IMR-90 (cell line): ENCODE data around the gene TEX264. TPM values are rescaled to one million over a fixed set of nuclear protein-coding genes. Genes with fewer than 3 reads are reported as not detected.

Experiments used
- ATAC-seq: fragments of 200-7000 bp; cut with Tn5 transposase; 2 replicates; pipeline ENCODE4 v1.9.1; 2020; ENCODE audit warnings: low read depth, mild to moderate bottlenecking, moderate library complexity
- Bru-seq: library from RNA; stranded (reverse); fragments of 400-500 nt; gene quantifications from one replicate; lab custom pipeline; 2021; lab: Mats Ljungman, UMichigan
- BruChase-seq, 2 experiments: library from RNA; stranded (reverse); fragments of 400-500 nt; gene quantifications; one replicate each; lab custom pipeline; 2021; lab: Mats Ljungman, UMichigan
- BruUV-seq: library from RNA; stranded (reverse); fragments of 400-500 nt; replicated peaks from 2 replicates; lab custom pipeline; 2021; lab: Mats Ljungman, UMichigan
- CTCF ChIA-PET: fragments of 300-600 bp; formaldehyde crosslinking; extraction: SDS; loops from one replicate; lab custom pipeline; 2021; ENCODE audit warnings: antibody characterized with exemption; lab: Yijun Ruan, JAX
- POLR2A ChIA-PET: fragments of 300-600 bp; sonication (Branson Sonifier 250); formaldehyde crosslinking; loops from one replicate; lab custom pipeline; 2022; ENCODE audit warnings: antibody characterized with exemption; ENCODE audit not compliant: unreplicated experiment; lab: Charles Lee
- DNase-seq: peaks from one replicate; pipeline ENCODE4 v3.0.0; 2013
- H2AFZ ChIP-seq: replicated peaks from 2 replicates; pipeline ENCODE3; 2013; ENCODE audit warnings: low read length, mild to moderate bottlenecking; ENCODE audit not compliant: poor library complexity
- H2AK5ac ChIP-seq: 2 replicates; pipeline ENCODE4 v1.6.1; 2013; ENCODE audit warnings: low read depth, low read length, inconsistent platforms
- H2AK9ac ChIP-seq: replicated peaks from 2 replicates; pipeline ENCODE3; 2013; ENCODE audit warnings: mild to moderate bottlenecking, low read depth, low read length, moderate library complexity; ENCODE audit not compliant: poor library complexity
- H2BK120ac ChIP-seq: 2 replicates; pipeline ENCODE4 v1.6.1; 2013; ENCODE audit warnings: low read depth, low read length, inconsistent platforms
- H2BK15ac ChIP-seq: 3 replicates; pipeline ENCODE4 v1.6.1; 2013; ENCODE audit warnings: low read depth, low read length, inconsistent platforms
- H2BK20ac ChIP-seq: 2 replicates; pipeline ENCODE4 v1.6.1; 2013; ENCODE audit warnings: low read depth, mild to moderate bottlenecking, inconsistent platforms, low read length, moderate library complexity
- H2BK5ac ChIP-seq: 2 replicates; pipeline ENCODE4 v1.6.1; 2013; ENCODE audit warnings: mild to moderate bottlenecking, low read depth, low read length, inconsistent platforms; ENCODE audit not compliant: poor library complexity, severe bottlenecking
- H3K14ac ChIP-seq: replicated peaks from 2 replicates; pipeline ENCODE4 v1.6.1; 2013; ENCODE audit warnings: low read depth, low read length, inconsistent platforms
- H3K18ac ChIP-seq: 2 replicates; pipeline ENCODE4 v1.6.1; 2013; ENCODE audit warnings: low read depth, low read length, control low read depth
- H3K23ac ChIP-seq: 2 replicates; pipeline ENCODE4 v1.6.1; 2013; ENCODE audit warnings: low read depth, low read length, inconsistent platforms
- H3K27ac ChIP-seq: 2 replicates; pipeline ENCODE4 v1.5.1; 2013; ENCODE audit warnings: mild to moderate bottlenecking, control low read depth, low read length; ENCODE audit not compliant: insufficient read depth
- H3K27me3 ChIP-seq: 2 replicates; pipeline ENCODE4 v1.6.1; 2013; ENCODE audit warnings: low read length; ENCODE audit not compliant: control insufficient read depth, insufficient read depth
- H3K36me3 ChIP-seq: 2 replicates; pipeline ENCODE4 v1.6.1; 2013; ENCODE audit warnings: low read length, mixed read lengths; ENCODE audit not compliant: control insufficient read depth, insufficient read depth
- H3K4ac ChIP-seq: 2 replicates; pipeline ENCODE4 v1.6.1; 2013; ENCODE audit warnings: low read depth, low read length, inconsistent platforms
- H3K4me1 ChIP-seq: 2 replicates; pipeline ENCODE4 v1.6.1; 2013; ENCODE audit warnings: low read length, mixed read lengths; ENCODE audit not compliant: control insufficient read depth, insufficient read depth
- H3K4me2 ChIP-seq: 2 replicates; pipeline ENCODE4 v1.6.1; 2013; ENCODE audit warnings: low read depth, mild to moderate bottlenecking, control low read depth, low read length, moderate library complexity
- H3K4me3 ChIP-seq: 2 replicates; pipeline ENCODE4 v1.5.1; 2013; ENCODE audit warnings: low read depth, mild to moderate bottlenecking, control low read depth, low read length, moderate library complexity; ENCODE audit not compliant: insufficient read depth
- H3K56ac ChIP-seq: 2 replicates; pipeline ENCODE4 v1.6.1; 2013; ENCODE audit warnings: low read length, inconsistent platforms; ENCODE audit not compliant: insufficient read depth; ENCODE audit errors: extremely low read depth
- H3K79me1 ChIP-seq, 2 experiments: 2 replicates each; pipeline ENCODE4 v1.6.1; 2013; ENCODE audit warnings: low read length in 2 of 2, inconsistent platforms in 1 of 2, low read depth in 1 of 2
- H3K9ac ChIP-seq: 2 replicates; pipeline ENCODE4 v1.6.1; 2013; ENCODE audit warnings: low read depth, low read length, control low read depth
- H3K9me1 ChIP-seq: 2 replicates; pipeline ENCODE4 v1.6.1; 2013; ENCODE audit warnings: low read length, inconsistent platforms; ENCODE audit not compliant: insufficient read depth
- H3K9me3 ChIP-seq: 2 replicates; pipeline ENCODE4 v1.6.1; 2013; ENCODE audit warnings: low read length; ENCODE audit not compliant: control insufficient read depth, insufficient read depth
- H4K20me1 ChIP-seq: 2 replicates; pipeline ENCODE4 v1.6.1; 2013; ENCODE audit warnings: low read length, inconsistent platforms; ENCODE audit not compliant: insufficient read depth
- H4K5ac ChIP-seq: 2 replicates; pipeline ENCODE4 v1.6.1; 2013; ENCODE audit warnings: mild to moderate bottlenecking, low read depth, low read length, control low read depth
- H4K8ac ChIP-seq, 2 experiments: 2 replicates each; pipeline ENCODE4 v1.6.1; 2013; ENCODE audit warnings: low read depth in 2 of 2, low read length in 2 of 2, control low read depth in 1 of 2, inconsistent platforms in 1 of 2
- H4K91ac ChIP-seq: 2 replicates; pipeline ENCODE4 v1.6.1; 2013; ENCODE audit warnings: low read depth, low read length, inconsistent platforms; ENCODE audit not compliant: insufficient read depth
- BHLHE40 ChIP-seq: fragments of 150-350 bp; IDR thresholded peaks from 2 replicates; pipeline ENCODE4 v1.6.1; 2016; ENCODE audit warnings: mild to moderate bottlenecking, low read depth, low read length
- CHD1 ChIP-seq: IDR thresholded peaks from 2 replicates; pipeline ENCODE4 v1.6.1; 2012; ENCODE audit warnings: low read depth, low read length, improper control_type of control experiment
- CTCF ChIP-seq: conservative IDR thresholded peaks from 2 replicates; pipeline ENCODE4 v1.5.1; 2012; ENCODE audit warnings: mild to moderate bottlenecking, low read depth, low read length, improper control_type of control experiment
- FOS ChIP-seq: fragments of 150-350 bp; IDR thresholded peaks from 2 replicates; pipeline ENCODE4 v1.6.1; 2016; ENCODE audit warnings: low read depth, low read length
- MAFK ChIP-seq: IDR thresholded peaks from 2 replicates; pipeline ENCODE4 v1.6.1; 2012; ENCODE audit warnings: low read depth, low read length, improper control_type of control experiment
- MXI1 ChIP-seq: IDR thresholded peaks from 2 replicates; pipeline ENCODE4 v1.6.1; 2012; ENCODE audit warnings: low read depth, mild to moderate bottlenecking, low read length, moderate library complexity, borderline replicate concordance
- NFE2L2 ChIP-seq: fragments of 150-350 bp; IDR thresholded peaks from 2 replicates; pipeline ENCODE4 v1.6.1; 2016; ENCODE audit warnings: low read depth, mild to moderate bottlenecking, low read length
- POLR2A ChIP-seq: IDR thresholded peaks from 2 replicates; pipeline ENCODE4 v1.6.1; 2012; ENCODE audit warnings: mild to moderate bottlenecking, low read depth, low read length
- RAD21 ChIP-seq: IDR thresholded peaks from 2 replicates; pipeline ENCODE4 v1.6.1; 2012; ENCODE audit warnings: low read length, improper control_type of control experiment
- RCOR1 ChIP-seq: IDR thresholded peaks from 2 replicates; pipeline ENCODE4 v1.6.1; 2012; ENCODE audit warnings: mild to moderate bottlenecking, low read length, improper control_type of control experiment; ENCODE audit not compliant: insufficient replicate concordance
- RFX5 ChIP-seq: IDR thresholded peaks from 2 replicates; pipeline ENCODE4 v1.8.0; 2012; ENCODE audit warnings: low read depth, mild to moderate bottlenecking, low read length, moderate library complexity
- SMC3 ChIP-seq: fragments of 150-350 bp; IDR thresholded peaks from 2 replicates; pipeline ENCODE4 v1.6.1; 2016; ENCODE audit warnings: low read depth, mild to moderate bottlenecking, antibody characterized with exemption, low read length, moderate library complexity
- WGBS, 2 experiments: methylation state at CpG; one replicate each; pipeline versions ENCODE4 v1.1.5 to v1.1.7; 2013; ENCODE audit warnings: missing lambda C conversion rate in 2 of 2; ENCODE audit not compliant: insufficient read length in 1 of 2; ENCODE audit errors: extremely low coverage in 2 of 2; 5-methylcytosine and 5-hydroxymethylcytosine counted together
- dilution Hi-C: fragments of 300-500 bp; cut with HindIII; formaldehyde crosslinking; loops from one replicate; pipeline ENCODE4 v1.14.3; 2018; ENCODE audit warnings: low sequenced_read_pairs; ENCODE audit not compliant: unreplicated experiment
- in situ Hi-C: fragments of 300-500 bp; cut with MboI; formaldehyde crosslinking; loops from 3 replicates; pipeline ENCODE4 v1.14.3; 2019; ENCODE audit warnings: low sequenced_read_pairs, inconsistent platforms, mixed read lengths
- intact Hi-C: fragments of 100-400 bp; cut with micrococcal nuclease; formaldehyde crosslinking; loops from 2 replicates; pipeline ENCODE4 v1.10.0; 2022
- long read RNA-seq: library from polyadenylated mRNA; unstranded; transcript quantifications from one replicate; pipeline ENCODE4 v2.0.0, GENCODE V29; 2021; ENCODE audit not compliant: unreplicated experiment
- polyA plus RNA-seq, 3 experiments: library from polyadenylated mRNA; depleted of rRNA; stranded (reverse); fragments of >200 nt; gene quantifications; 2 replicates each; pipeline ENCODE4 v1.2.3, GENCODE V29; 2012; ENCODE audit warnings: low replicate concordance in 1 of 3
- total RNA-seq: library from RNA; depleted of rRNA; stranded (reverse); fragments of >200 nt; gene quantifications from 2 replicates; pipeline ENCODE4 v1.2.3, GENCODE V29; 2012; rRNA removed

The TEX264 gene
- total RNA-seq, result 26.9 and 30.3 TPM in 2 replicates
- 45.0 and 49.0 TPM in 2 replicates for polyA plus RNA-seq (2012; rRNA removed)
- polyA plus RNA-seq (2012; cell fraction: cytosol; rRNA removed), result 31.4 and 67.7 TPM in 2 replicates
- 46.0 and 57.8 TPM in 2 replicates for polyA plus RNA-seq (2012; cell fraction: nucleus; rRNA removed; ENCODE audit: low replicate concordance)
- percentile 64 among the genes with signal in this experiment for Bru-seq, nascent RNA
- BruChase-seq, experiment 1, labeled RNA remaining after a 6-hour chase, result percentile 63 among the genes with signal in this experiment
- percentile 64 among the genes with signal in this experiment for BruChase-seq, experiment 2, labeled RNA remaining after a 2-hour chase
- long read RNA-seq, transcript TEX264-201 (5 exons, 1,340 nt), result major isoform, 40 of 65 reads
- long read RNA-seq, partial matches to known transcripts, result 5 of 65 reads
- long read RNA-seq, other reads (novel, unspliced or antisense), result 15 of 65 reads

GRCh38 chr3:51670823-51671733, at the start of gene TEX264:
TSS of gene TEX264 (plus strand) at chr3:51671252. CDS start at chr3:51674305, 3,053 bp downstream.
- Histone ChIP-seq H3K36me3 (peaks cover 2% of the 10 kb centered on the region; the same call in 1 of the 2 replicates), H3K56ac (0 out of 2 replicates have a peak within 1 kb of the TSS, but pooled peaks have one; percentile 19), H3K4me1 (peaks cover 12% of the 10 kb centered on the region), H3K14ac (peak within 1 kb of the TSS; percentile 72), H2BK120ac (no peak within 1 kb of the TSS), H4K20me1 (peaks cover 8% of the 10 kb centered on the region; the same call in 1 of the 2 replicates), H2BK15ac (no peak within 1 kb of the TSS), H3K27me3 (no peaks in the 10 kb centered on the region), H3K4me3 (peak within 1 kb of the TSS; percentile 87), H2BK20ac (no peak within 1 kb of the TSS), H2AFZ (peak within 1 kb of the TSS; percentile 93), H2AK9ac (peak within 1 kb of the TSS; percentile 87), H3K9me1 (peaks cover 12% of the 10 kb centered on the region), H3K27ac (peak within 1 kb of the TSS; percentile 79), H4K91ac (peak within 1 kb of the TSS; percentile 48), H2AK5ac (peak within 1 kb of the TSS; percentile 45), H3K4ac (peak within 1 kb of the TSS; percentile 44), H2BK5ac (peak within 1 kb of the TSS; percentile 68), H3K79me1 (peaks cover 0 to 52% of the 10 kb centered on the region in 2 experiments; a peak in 2 of 4 replicates), H3K9me3 (no peaks in the 10 kb centered on the region), H4K8ac (peak within 1 kb of the TSS; percentile 82 to 84), H3K9ac (peak within 1 kb of the TSS; percentile 82), H4K5ac (peak within 1 kb of the TSS; percentile 54; the same call in 1 of the 2 replicates), H3K18ac (peak within 1 kb of the TSS; percentile 14; the same call in 1 of the 2 replicates), H3K23ac (peak within 1 kb of the TSS; percentile 71; the same call in 1 of the 2 replicates), H3K4me2 (peak within 1 kb of the TSS; percentile 93)
- 3% methylated on average over 36 of the region's 81 CpGs; no CpG with 5 or more reads in 1 of the 2 experiments for WGBS, 2 experiments
- BruUV-seq, result no TSS peak
- in situ Hi-C loops (no loop called here), dilution Hi-C loops (no loop called here), intact Hi-C loops (loop anchor here (1.0 to 5.0 kb wide), 2 partner anchors 133 to 1104 kb away; partner anchors contain the start of genes C3orf18, HEMK1 and RAD54L2)
- ChIA-PET CTCF (no interaction called here), POLR2A (no interaction called here)
- DNase-seq (peak; percentile 71), ATAC-seq (peak; percentile 82)
- TF ChIP-seq CTCF, result no peak
- no peak for TF ChIP-seq CHD1
- peak; percentile 44; the same call in 1 of the 2 replicates for TF ChIP-seq MXI1
- no peak for TF ChIP-seq RFX5
- TF ChIP-seq SMC3, result no peak
- TF ChIP-seq POLR2A, result peak; percentile 55; the same call in 1 of the 2 replicates
- no peak for TF ChIP-seq MAFK
- peak; percentile 48; the same call in 1 of the 2 replicates for TF ChIP-seq BHLHE40
- TF ChIP-seq RCOR1, result no peak
- TF ChIP-seq RAD21, result no peak
- no peak for TF ChIP-seq FOS
- TF ChIP-seq NFE2L2, result no peak
